Caco-2 (cell line): ENCODE data around the gene SDS. TPM values are rescaled to one million over a fixed set of nuclear protein-coding genes. Genes with fewer than 3 reads are reported as not detected.

ENCODE experiments used
- BruUV-seq: library from RNA; stranded (reverse); fragments of 400-500 nt; replicated peaks from 2 replicates; lab custom pipeline; 2021; lab: Mats Ljungman, UMichigan
- CTCF ChIA-PET: fragments of 300-600 bp; sonication (Branson Sonifier 250); formaldehyde crosslinking; loops from one replicate; lab custom pipeline; 2022; ENCODE audit warnings: antibody characterized with exemption; lab: Charles Lee
- POLR2A ChIA-PET: fragments of 300-600 bp; sonication (Branson Sonifier 250); formaldehyde crosslinking; loops from one replicate; lab custom pipeline; 2022; ENCODE audit warnings: antibody characterized with exemption; lab: Charles Lee
- DNase-seq, 2 experiments: peaks; one replicate each; pipeline versions ENCODE4 v3.0.0 to v3.0.0-alpha.2; 2020 to 2022
- H3K27me3 ChIP-seq: replicated peaks from 2 replicates; pipeline ENCODE4 v1.6.0; 2011; ENCODE audit warnings: low read length; ENCODE audit not compliant: control insufficient read depth, insufficient read depth
- H3K36me3 ChIP-seq: 2 replicates; pipeline ENCODE4 v1.5.1; 2011; ENCODE audit warnings: low read length; ENCODE audit not compliant: control insufficient read depth, insufficient read depth
- H3K4me1 ChIP-seq: fragments of 250-450 bp; sonication (Bioruptor Pico); 2 replicates; pipeline ENCODE4 v1.5.1; 2020; ENCODE audit warnings: mild to moderate bottlenecking
- H3K4me3 ChIP-seq: 2 replicates; pipeline ENCODE4 v1.5.1; 2011; ENCODE audit warnings: low read depth, mild to moderate bottlenecking, control low read depth, low read length
- H3K9me3 ChIP-seq: fragments of 250-450 bp; sonication (Bioruptor Pico); 2 replicates; pipeline ENCODE4 v1.5.1; 2020; ENCODE audit warnings: mild to moderate bottlenecking, moderate library complexity
- H3K27ac Mint-ChIP-seq: one replicate; pipeline ENCODE4 v1.8.0; 2022; ENCODE audit warnings: mixed read lengths; ENCODE audit not compliant: unreplicated experiment
- H3K27me3 Mint-ChIP-seq: one replicate; pipeline ENCODE4 v1.8.0; 2022; ENCODE audit warnings: mixed read lengths; ENCODE audit not compliant: insufficient read depth, unreplicated experiment
- H3K36me3 Mint-ChIP-seq: one replicate; pipeline ENCODE4 v1.8.0; 2022; ENCODE audit warnings: mild to moderate bottlenecking, mixed read lengths; ENCODE audit not compliant: insufficient read depth, unreplicated experiment
- H3K4me1 Mint-ChIP-seq: one replicate; pipeline ENCODE4 v1.8.0; 2022; ENCODE audit warnings: low read depth, mixed read lengths; ENCODE audit not compliant: unreplicated experiment
- H3K4me3 Mint-ChIP-seq: one replicate; pipeline ENCODE4 v1.8.0; 2022; ENCODE audit warnings: mild to moderate bottlenecking, moderate library complexity, mixed read lengths; ENCODE audit not compliant: unreplicated experiment
- H3K9me3 Mint-ChIP-seq: one replicate; pipeline ENCODE4 v1.8.0; 2022; ENCODE audit warnings: mixed read lengths; ENCODE audit not compliant: unreplicated experiment
- CTCF ChIP-seq, 2 experiments: fragments of 200-600 bp in 1 of 2; IDR thresholded peaks; 1 replicate in 1 of 2; 2 replicates in 1 of 2; pipeline versions ENCODE4 v1.5.1 to v1.8.0; 2011 to 2022; ENCODE audit warnings: antibody characterized with exemption in 1 of 2, control low read depth in 1 of 2, inconsistent platforms in 1 of 2, low read depth in 1 of 2, low read length in 1 of 2, mild to moderate bottlenecking in 1 of 2, moderate library complexity in 1 of 2; ENCODE audit not compliant: insufficient read depth in 1 of 2, severe bottlenecking in 1 of 2, unreplicated experiment in 1 of 2
- intact Hi-C: fragments of 100-400 bp; cut with micrococcal nuclease; formaldehyde crosslinking; loops from one replicate; pipeline ENCODE4 v1.10.0; 2022; ENCODE audit not compliant: unreplicated experiment
- total RNA-seq: library from RNA; stranded (reverse); gene quantifications from 2 replicates; pipeline ENCODE4 v1.2.3, GENCODE V29; 2022

Gene SDS
- total RNA-seq, 1 experiment from 2014 or later = not detected

DNA sequence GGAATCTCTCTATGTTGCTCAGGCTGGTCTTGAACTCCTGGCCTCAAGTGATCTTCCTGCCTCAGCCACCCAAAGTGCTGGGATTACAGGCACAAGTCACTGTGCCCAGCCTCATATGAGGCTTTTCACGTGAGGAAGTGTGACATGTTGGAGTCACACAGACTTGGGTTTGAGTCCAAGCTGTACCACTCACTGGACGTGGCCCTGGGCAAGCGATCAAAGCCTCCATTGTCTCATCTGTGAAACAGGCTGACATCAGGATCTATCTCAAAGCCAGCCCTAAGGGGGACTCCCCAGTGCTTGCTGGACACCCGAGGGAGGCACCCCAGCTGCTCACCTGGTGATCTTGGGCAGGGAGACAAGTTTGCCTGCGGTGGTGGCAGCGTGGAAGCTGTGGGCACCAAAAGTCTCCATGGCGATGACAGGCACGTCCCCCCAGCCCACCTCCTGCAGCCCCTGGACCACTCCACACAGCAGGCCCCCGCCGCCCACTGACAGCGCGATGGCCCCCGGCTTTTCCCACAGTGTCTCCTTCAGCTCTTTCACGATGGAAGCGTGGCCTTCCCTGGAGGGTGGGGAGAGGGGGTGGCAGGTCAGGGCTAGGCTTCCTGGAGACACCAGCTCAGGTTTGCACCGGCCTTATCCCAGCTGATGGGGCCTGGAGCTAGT lies 6.7 kb downstream of the SDS start:
- H3K9me3 Mint-ChIP-seq = no peaks in the 10 kb centered on the region
- no peak overlapping the region for H3K4me3 ChIP-seq
- H3K36me3 ChIP-seq = no peaks in the 10 kb centered on the region
- intact Hi-C loops = no loop called here
- peaks cover 4% of the 10 kb centered on the region for H3K36me3 Mint-ChIP-seq
- no peaks in the 10 kb centered on the region for H3K9me3 ChIP-seq
- H3K27ac Mint-ChIP-seq = no peak overlapping the region
- H3K4me1 Mint-ChIP-seq = no peaks in the 10 kb centered on the region
- no peak for TF ChIP-seq CTCF (IDR thresholded peaks at IDR 0.05; ENCODE audit: insufficient read depth in 1 of 2, low read depth in 1 of 2, low read length in 1 of 2, severe bottlenecking in 1 of 2, unreplicated experiment in 1 of 2)
- BruUV-seq = no TSS peak
- no peak for DNase-seq
- H3K4me3 Mint-ChIP-seq = no peak overlapping the region
- no peaks in the 10 kb centered on the region for H3K27me3 ChIP-seq
- ChIA-PET CTCF (interaction anchor here (0.6 kb wide), 1 partner anchor 77 kb away, joined by 3 read pairs; no protein-coding TSS in a partner anchor), POLR2A (no interaction called here)
- no peaks in the 10 kb centered on the region for H3K4me1 ChIP-seq
- H3K27me3 Mint-ChIP-seq = peaks cover 10% of the 10 kb centered on the region

GRCh38 chr12:113396200-113396599 lies 7.5 kb downstream of the SDS start:
- no peak overlapping the region for H3K27ac Mint-ChIP-seq
- CTCF ChIA-PET = no interaction called here
- H3K36me3 ChIP-seq = no peaks in the 10 kb centered on the region
- intact Hi-C loops = no loop called here
- H3K27me3 ChIP-seq = no peaks in the 10 kb centered on the region
- no peak overlapping the region for H3K4me3 Mint-ChIP-seq
- H3K4me3 ChIP-seq = no peak overlapping the region
- no peak for DNase-seq
- H3K9me3 ChIP-seq = no peaks in the 10 kb centered on the region
- no peaks in the 10 kb centered on the region for H3K4me1 ChIP-seq
- H3K36me3 Mint-ChIP-seq = peaks cover 4% of the 10 kb centered on the region
- no TSS peak for BruUV-seq
- H3K27me3 Mint-ChIP-seq = peaks cover 10% of the 10 kb centered on the region
- TF ChIP-seq CTCF (IDR thresholded peaks at IDR 0.05; ENCODE audit: insufficient read depth in 1 of 2, low read depth in 1 of 2, low read length in 1 of 2, severe bottlenecking in 1 of 2, unreplicated experiment in 1 of 2) = no peak
- no peaks in the 10 kb centered on the region for H3K9me3 Mint-ChIP-seq
- H3K4me1 Mint-ChIP-seq = no peaks in the 10 kb centered on the region
- POLR2A ChIA-PET = no interaction called here

DNA sequence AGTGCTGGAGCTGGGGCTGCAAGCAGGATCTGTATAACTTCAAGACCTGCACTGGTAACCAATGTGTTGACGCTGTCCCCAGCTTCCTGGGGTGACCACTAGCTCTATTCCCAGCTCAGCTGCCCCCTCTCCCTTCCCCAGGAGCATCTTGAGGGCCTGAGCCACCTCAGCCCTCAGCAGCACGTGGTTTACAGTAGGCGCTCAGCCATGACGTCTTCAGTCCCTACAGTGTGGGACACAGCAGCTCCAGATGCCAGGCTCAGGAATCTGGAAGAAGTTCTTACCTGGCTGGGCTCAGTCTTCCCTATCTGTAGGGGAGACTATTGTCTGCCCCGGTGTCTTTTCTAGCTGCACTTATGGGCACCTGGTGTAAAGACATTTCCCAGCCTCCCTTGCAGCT lies 8.6 kb downstream of the SDS start:
- Mint-ChIP-seq H3K27ac (no peak overlapping the region), H3K27me3 (peaks cover 7% of the 10 kb centered on the region), H3K36me3 (peaks cover 4% of the 10 kb centered on the region), H3K9me3 (no peaks in the 10 kb centered on the region), H3K4me1 (no peaks in the 10 kb centered on the region), H3K4me3 (no peak overlapping the region)
- ChIA-PET POLR2A (no interaction called here), CTCF (no interaction called here)
- Histone ChIP-seq H3K4me1 (no peaks in the 10 kb centered on the region), H3K27me3 (no peaks in the 10 kb centered on the region), H3K36me3 (no peaks in the 10 kb centered on the region), H3K9me3 (no peaks in the 10 kb centered on the region), H3K4me3 (no peak overlapping the region)
- DNase-seq = no peak
- TF ChIP-seq CTCF (IDR thresholded peaks at IDR 0.05; ENCODE audit: insufficient read depth in 1 of 2, low read depth in 1 of 2, low read length in 1 of 2, severe bottlenecking in 1 of 2, unreplicated experiment in 1 of 2) = no peak
- intact Hi-C loops = no loop called here
- no TSS peak for BruUV-seq
